ENCODE results near the gene PAPPA. TPM values are rescaled to one million over a fixed set of nuclear protein-coding genes. Genes with fewer than 3 reads are reported as not detected.

The PAPPA gene
- total and polyA plus RNA-seq, 9 of the 15 experiments (the other 6 are each of a cell fraction or from before 2014, with no cell fraction given) = 0.06 to 0.18 (median 0.11) TPM

DNA sequence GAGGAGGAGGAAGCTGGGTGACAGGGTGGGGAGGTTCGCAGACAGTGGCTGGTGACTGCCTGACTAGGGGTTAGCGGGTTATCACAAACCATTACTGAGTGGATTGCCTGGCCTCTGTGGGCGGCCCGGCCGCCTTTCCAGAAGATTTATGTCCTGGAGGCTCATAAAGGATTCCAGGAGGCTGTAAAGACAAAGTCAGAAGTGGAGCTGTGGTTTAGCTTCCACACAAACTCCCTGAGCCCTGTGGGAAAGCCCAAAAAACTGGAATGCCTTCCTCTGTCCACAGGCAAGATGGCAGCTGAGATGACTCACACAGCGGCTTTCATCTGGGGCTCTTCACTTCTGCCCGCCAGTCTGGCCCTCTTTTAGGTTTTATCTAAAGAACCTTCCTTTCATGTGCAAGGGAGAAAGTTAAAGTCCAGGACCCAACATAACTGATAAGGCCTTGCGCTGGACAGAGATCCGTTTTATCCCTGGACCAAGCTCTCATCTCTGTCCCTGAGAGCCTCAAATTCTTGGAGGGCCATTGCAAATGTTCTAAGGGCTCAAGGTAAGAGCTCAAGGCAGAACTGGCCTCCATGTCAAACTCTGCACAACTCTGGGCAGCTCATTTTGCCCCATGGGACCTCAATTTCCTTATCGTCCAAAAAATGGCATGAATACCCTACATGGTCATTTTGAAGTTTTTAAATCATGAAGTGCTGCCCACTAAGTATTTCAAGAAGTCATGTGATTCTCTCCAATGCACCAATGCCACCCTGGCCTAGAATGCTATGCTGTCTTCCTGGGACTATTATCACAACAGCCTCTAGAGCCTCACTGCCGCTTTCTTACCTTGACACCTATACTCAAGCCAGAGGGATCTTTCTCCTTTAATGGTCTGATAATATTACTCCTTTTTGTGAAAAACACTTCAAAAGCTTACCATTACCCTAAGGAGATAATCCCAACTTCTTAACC is 284.1 kb downstream of the PAPPA start (continued):
- TF ChIP-seq, protein P1, sequence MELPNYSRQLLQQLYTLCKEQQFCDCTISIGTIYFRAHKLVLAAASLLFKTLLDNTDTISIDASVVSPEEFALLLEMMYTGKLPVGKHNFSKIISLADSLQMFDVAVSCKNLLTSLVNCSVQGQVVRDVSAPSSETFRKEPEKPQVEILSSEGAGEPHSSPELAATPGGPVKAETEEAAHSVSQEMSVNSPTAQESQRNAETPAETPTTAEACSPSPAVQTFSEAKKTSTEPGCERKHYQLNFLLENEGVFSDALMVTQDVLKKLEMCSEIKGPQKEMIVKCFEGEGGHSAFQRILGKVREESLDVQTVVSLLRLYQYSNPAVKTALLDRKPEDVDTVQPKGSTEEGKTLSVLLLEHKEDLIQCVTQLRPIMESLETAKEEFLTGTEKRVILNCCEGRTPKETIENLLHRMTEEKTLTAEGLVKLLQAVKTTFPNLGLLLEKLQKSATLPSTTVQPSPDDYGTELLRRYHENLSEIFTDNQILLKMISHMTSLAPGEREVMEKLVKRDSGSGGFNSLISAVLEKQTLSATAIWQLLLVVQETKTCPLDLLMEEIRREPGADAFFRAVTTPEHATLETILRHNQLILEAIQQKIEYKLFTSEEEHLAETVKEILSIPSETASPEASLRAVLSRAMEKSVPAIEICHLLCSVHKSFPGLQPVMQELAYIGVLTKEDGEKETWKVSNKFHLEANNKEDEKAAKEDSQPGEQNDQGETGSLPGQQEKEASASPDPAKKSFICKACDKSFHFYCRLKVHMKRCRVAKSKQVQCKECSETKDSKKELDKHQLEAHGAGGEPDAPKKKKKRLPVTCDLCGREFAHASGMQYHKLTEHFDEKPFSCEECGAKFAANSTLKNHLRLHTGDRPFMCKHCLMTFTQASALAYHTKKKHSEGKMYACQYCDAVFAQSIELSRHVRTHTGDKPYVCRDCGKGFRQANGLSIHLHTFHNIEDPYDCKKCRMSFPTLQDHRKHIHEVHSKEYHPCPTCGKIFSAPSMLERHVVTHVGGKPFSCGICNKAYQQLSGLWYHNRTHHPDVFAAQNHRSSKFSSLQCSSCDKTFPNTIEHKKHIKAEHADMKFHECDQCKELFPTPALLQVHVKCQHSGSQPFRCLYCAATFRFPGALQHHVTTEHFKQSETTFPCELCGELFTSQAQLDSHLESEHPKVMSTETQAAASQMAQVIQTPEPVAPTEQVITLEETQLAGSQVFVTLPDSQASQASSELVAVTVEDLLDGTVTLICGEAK (IDR thresholded peaks at IDR 0.05) = no peak
- TF ChIP-seq, protein P1 (CRISPR knock-in tag; IDR thresholded peaks at IDR 0.05) = no peak
- TF ChIP-seq NCOA1 (IDR thresholded peaks at IDR 0.05; ENCODE audit: low read depth) (no peak; the same call in 1 of the 2 replicates), SRSF3 (IDR thresholded peaks at IDR 0.05; ENCODE audit: insufficient read depth, low read length) (no peak), POU5F1 (IDR thresholded peaks at IDR 0.05; ENCODE audit: borderline replicate concordance, low read depth, low read length, partially characterized antibody) (no peak), ZNF316 (IDR thresholded peaks at IDR 0.05) (peak; percentile 37; the same call in 1 of the 2 replicates), XRCC5 (IDR thresholded peaks at IDR 0.05; ENCODE audit: low read depth, low read length) (no peak), L3MBTL2 (IDR thresholded peaks at IDR 0.05) (peak; percentile 35; the same call in 1 of the 2 replicates)
- TF ChIP-seq, protein P2, sequence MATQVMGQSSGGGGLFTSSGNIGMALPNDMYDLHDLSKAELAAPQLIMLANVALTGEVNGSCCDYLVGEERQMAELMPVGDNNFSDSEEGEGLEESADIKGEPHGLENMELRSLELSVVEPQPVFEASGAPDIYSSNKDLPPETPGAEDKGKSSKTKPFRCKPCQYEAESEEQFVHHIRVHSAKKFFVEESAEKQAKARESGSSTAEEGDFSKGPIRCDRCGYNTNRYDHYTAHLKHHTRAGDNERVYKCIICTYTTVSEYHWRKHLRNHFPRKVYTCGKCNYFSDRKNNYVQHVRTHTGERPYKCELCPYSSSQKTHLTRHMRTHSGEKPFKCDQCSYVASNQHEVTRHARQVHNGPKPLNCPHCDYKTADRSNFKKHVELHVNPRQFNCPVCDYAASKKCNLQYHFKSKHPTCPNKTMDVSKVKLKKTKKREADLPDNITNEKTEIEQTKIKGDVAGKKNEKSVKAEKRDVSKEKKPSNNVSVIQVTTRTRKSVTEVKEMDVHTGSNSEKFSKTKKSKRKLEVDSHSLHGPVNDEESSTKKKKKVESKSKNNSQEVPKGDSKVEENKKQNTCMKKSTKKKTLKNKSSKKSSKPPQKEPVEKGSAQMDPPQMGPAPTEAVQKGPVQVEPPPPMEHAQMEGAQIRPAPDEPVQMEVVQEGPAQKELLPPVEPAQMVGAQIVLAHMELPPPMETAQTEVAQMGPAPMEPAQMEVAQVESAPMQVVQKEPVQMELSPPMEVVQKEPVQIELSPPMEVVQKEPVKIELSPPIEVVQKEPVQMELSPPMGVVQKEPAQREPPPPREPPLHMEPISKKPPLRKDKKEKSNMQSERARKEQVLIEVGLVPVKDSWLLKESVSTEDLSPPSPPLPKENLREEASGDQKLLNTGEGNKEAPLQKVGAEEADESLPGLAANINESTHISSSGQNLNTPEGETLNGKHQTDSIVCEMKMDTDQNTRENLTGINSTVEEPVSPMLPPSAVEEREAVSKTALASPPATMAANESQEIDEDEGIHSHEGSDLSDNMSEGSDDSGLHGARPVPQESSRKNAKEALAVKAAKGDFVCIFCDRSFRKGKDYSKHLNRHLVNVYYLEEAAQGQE (IDR thresholded peaks at IDR 0.05; ENCODE audit: borderline replicate concordance) = peak; percentile 82
- TF ChIP-seq, protein P2 (CRISPR knock-in tag; IDR thresholded peaks at IDR 0.05; ENCODE audit: low read depth) = no peak
